Neutrophil (primary cell): Measurements from ENCODE around the gene EFCAB13.
A peak's percentile ranks its signal among the peaks of the same experiment; 100 is the strongest.

Source experiments
- H3K27ac ChIP-seq: fragments of 200-600 bp; sonication (generic); 2 replicates; pipeline ENCODE4 v1.5.1; 2016; ENCODE audit warnings: mild to moderate bottlenecking, moderate library complexity
- H3K27me3 ChIP-seq: fragments of 200-600 bp; sonication (generic); 2 replicates; pipeline ENCODE4 v1.6.0; 2016; ENCODE audit warnings: mild to moderate bottlenecking
- H3K36me3 ChIP-seq: fragments of 200-600 bp; sonication (generic); 2 replicates; pipeline ENCODE4 v1.5.1; 2017
- H3K4me1 ChIP-seq, 2 experiments: fragments of 200-600 bp in 1 of 2; sonication (generic) in 1 of 2; 1 replicate in 1 of 2; 2 replicates in 1 of 2; pipeline versions ENCODE4 v1.5.1 to v1.6.1; 2013 to 2016; ENCODE audit warnings: low read depth in 1 of 2, low read length in 1 of 2, mild to moderate bottlenecking in 1 of 2, moderate library complexity in 1 of 2; ENCODE audit not compliant: control insufficient read depth in 1 of 2, insufficient read depth in 1 of 2
- H3K4me3 ChIP-seq, 2 experiments: fragments of 200-600 bp in 1 of 2; sonication (generic) in 1 of 2; 1 replicate in 1 of 2; 2 replicates in 1 of 2; pipeline ENCODE4 v1.5.1; 2013 to 2016; ENCODE audit warnings: low read depth in 1 of 2, low read length in 1 of 2, mild to moderate bottlenecking in 1 of 2, moderate library complexity in 1 of 2
- H3K9me3 ChIP-seq: fragments of 200-600 bp; sonication (generic); 2 replicates; pipeline ENCODE4 v1.5.1; 2016
- CTCF ChIP-seq: fragments of 200-600 bp; sonication (generic); IDR thresholded peaks from 2 replicates; pipeline ENCODE4 v1.5.1; 2016; ENCODE audit warnings: antibody characterized with exemption

Gene EFCAB13

GRCh38 chr17:47323382-47324223 lies at the start of gene EFCAB13:
TSS of gene EFCAB13 (plus strand) at chr17:47323955. CDS start at chr17:47328354, 4,399 bp downstream.
- Histone ChIP-seq H3K4me1 (peaks cover 16 to 19% of the 10 kb centered on the region in 2 experiments), H3K36me3 (no peaks in the 10 kb centered on the region), H3K9me3 (no peaks in the 10 kb centered on the region), H3K27me3 (peaks cover 27% of the 10 kb centered on the region), H3K27ac (peak within 1 kb of the TSS; percentile 60), H3K4me3 (peak within 1 kb of the TSS; percentile 62 to 81)
- no peak for TF ChIP-seq CTCF

GRCh38 chr17:47274319-47275069 lies 49.3 kb upstream of the EFCAB13 start:
- Histone ChIP-seq H3K27ac (no peak overlapping the region), H3K27me3 (peaks cover 17% of the 10 kb centered on the region), H3K4me3 (no peak overlapping the region), H3K4me1 (peaks cover 0 to 4% of the 10 kb centered on the region in 2 experiments), H3K36me3 (no peaks in the 10 kb centered on the region), H3K9me3 (no peaks in the 10 kb centered on the region)
- no peak for TF ChIP-seq CTCF

- no peak for TF ChIP-seq CTCF
- H3K9me3 ChIP-seq: no peaks in the 10 kb centered on the region
- H3K27me3 ChIP-seq: peaks cover 17% of the 10 kb centered on the region
- H3K4me1 ChIP-seq: peaks cover 0 to 4% of the 10 kb centered on the region in 2 experiments
- no peak overlapping the region for H3K27ac ChIP-seq
- H3K36me3 ChIP-seq: no peaks in the 10 kb centered on the region
- H3K4me3 ChIP-seq: no peak overlapping the region
Observed at GRCh38 chr17:47275245-47275984, 48.3 kb upstream of the EFCAB13 start.

- H3K4me1 ChIP-seq: peaks cover 0 to 4% of the 10 kb centered on the region in 2 experiments
- no peak for TF ChIP-seq CTCF
Observed at GRCh38 chr17:47276444-47276843, 47.3 kb upstream of the EFCAB13 start.

GRCh38 chr17:47276868-47277267 lies 46.9 kb upstream of the EFCAB13 start:
- no peaks in the 10 kb centered on the region for H3K9me3 ChIP-seq
- H3K27ac ChIP-seq: no peak overlapping the region
- no peak for TF ChIP-seq CTCF
- peaks cover 0 to 4% of the 10 kb centered on the region in 2 experiments for H3K4me1 ChIP-seq
- no peaks in the 10 kb centered on the region for H3K36me3 ChIP-seq
- no peak overlapping the region for H3K4me3 ChIP-seq
- H3K27me3 ChIP-seq: peaks cover 17% of the 10 kb centered on the region

More at GRCh38 chr17:47276444-47276843, 47.3 kb upstream of the EFCAB13 start:
- H3K4me3 ChIP-seq: no peak overlapping the region
- H3K9me3 ChIP-seq: no peaks in the 10 kb centered on the region
- H3K36me3 ChIP-seq: no peaks in the 10 kb centered on the region
- H3K27ac ChIP-seq: no peak overlapping the region
- peaks cover 17% of the 10 kb centered on the region for H3K27me3 ChIP-seq
